SU-DHL-6 (cell line): ENCODE results near the gene CAPN13.

Experiments
- CTCF ChIP-seq: fragments of 200-600 bp; sonication (generic); IDR thresholded peaks from one replicate; pipeline ENCODE4 v1.5.1; 2017; ENCODE audit warnings: antibody characterized with exemption, mild to moderate bottlenecking, low read length, moderate library complexity; ENCODE audit not compliant: insufficient read depth, poor library complexity, severe bottlenecking
- EZH2phosphoT487 ChIP-seq: fragments of 200-600 bp; sonication (generic), shearing (Covaris generic); conservative IDR thresholded peaks from 2 replicates; pipeline ENCODE4 v1.6.1; 2018; ENCODE audit warnings: mild to moderate bottlenecking, antibody characterized with exemption, low read length, moderate library complexity, mixed read lengths

- no peak for TF ChIP-seq CTCF
- TF ChIP-seq EZH2phosphoT487: no peak
Measured at GRCh38 chr2:30717081-30717650, 90.1 kb downstream of the CAPN13 start.
